Body of pancreas (tissue), 4 donors: ENCODE measurements around the gene RIMBP2. TPM values are rescaled to one million over a fixed set of nuclear protein-coding genes. Genes with fewer than 3 reads are reported as not detected.

Source experiments
- ATAC-seq: fragments of 150-250 bp; one replicate; pipeline ENCODE4 v1.9.1; 2016
- DNase-seq, 4 donors: peaks; one replicate each; pipeline ENCODE4 v3.0.0-alpha.2; 2019
- H3K27ac ChIP-seq, 4 donors: fragments of 200-600 bp; sonication (generic); 1 replicate in 3 of 4; 2 replicates in 1 of 4; pipeline versions ENCODE4 v1.5.1 to v1.6.1; 2016 to 2019; ENCODE audit warnings: mild to moderate bottlenecking in 1 of 4, mixed read lengths in 1 of 4, moderate library complexity in 1 of 4
- H3K27me3 ChIP-seq, 2 donors: fragments of 200-600 bp; sonication (generic); one replicate each; pipeline ENCODE4 v1.6.0; 2016; ENCODE audit warnings: mild to moderate bottlenecking in 1 of 2
- H3K36me3 ChIP-seq, 2 donors: fragments of 200-600 bp; sonication (generic); replicated peaks in 1 of 2; 2 replicates each; pipeline ENCODE4 v1.5.1; 2016; ENCODE audit warnings: low read depth in 2 of 2; ENCODE audit not compliant: insufficient read depth in 1 of 2
- H3K4me1 ChIP-seq: fragments of 200-600 bp; sonication (generic); one replicate; pipeline ENCODE4 v1.6.0; 2016
- H3K4me3 ChIP-seq, 2 donors: fragments of 200-600 bp; sonication (generic); 1 replicate in 1 of 2; 2 replicates in 1 of 2; pipeline ENCODE4 v1.5.1; 2016 to 2019
- H3K9me3 ChIP-seq, 3 donors: fragments of 200-600 bp; sonication (generic); 1 replicate in 2 of 3; 2 replicates in 1 of 3; pipeline ENCODE4 v1.5.1; 2016
- POLR2A ChIP-seq, 3 donors: fragments of 450-650 bp; IDR thresholded peaks; one replicate each; pipeline ENCODE4 v1.6.1; 2016; ENCODE audit warnings: antibody characterized with exemption in 3 of 3, mild to moderate bottlenecking in 2 of 3
- WGBS, 2 donors: methylation state at CpG; one replicate each; pipeline ENCODE4 v1.1.5; 2017; 5-methylcytosine and 5-hydroxymethylcytosine counted together
- intact Hi-C: fragments of 100-400 bp; cut with DNase I; formaldehyde crosslinking; loops from one replicate; pipeline ENCODE4 v1.15.1; 2023
- total RNA-seq, 2 donors: library from RNA; depleted of rRNA; stranded (reverse); fragments of >200 nt; gene quantifications; one replicate each; pipeline ENCODE4 v1.1.0, GENCODE V29; 2016
- TF ChIP-seq, protein P1 (sequence below), 7 experiments: fragments of 450-650 bp in 4 of 7; fragments of 200-600 bp in 3 of 7; sonication (generic) in 3 of 7; IDR thresholded peaks; one replicate each; pipeline ENCODE4 v1.5.1; 2016 to 2019; ENCODE audit warnings: antibody characterized with exemption in 7 of 7

Gene RIMBP2
- total RNA-seq, 2 donors from 2014 or later = 7.3 to 27.4 TPM

DNA sequence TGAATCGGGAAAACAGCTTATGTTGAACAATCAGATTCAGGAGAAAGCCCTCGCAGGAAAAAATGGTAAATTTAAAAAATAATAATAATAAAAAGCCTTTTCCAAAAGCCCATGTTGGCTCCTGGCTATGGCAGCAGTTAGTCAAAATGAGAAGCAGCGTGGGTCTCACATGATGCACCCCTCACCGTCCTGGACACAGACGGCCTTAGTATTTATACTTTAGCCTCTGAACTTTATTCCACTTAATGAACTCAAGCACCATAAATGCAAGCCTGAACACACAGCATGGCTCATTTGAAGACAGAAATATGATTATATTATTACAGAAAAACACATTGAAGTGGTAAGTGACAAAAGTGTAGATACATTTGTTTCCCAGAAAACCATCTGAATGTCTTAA, 160.9 kb downstream of the RIMBP2 start:
- WGBS, 2 donors = 55 to 61% methylated on average over 5 of the region's 5 CpGs
- ATAC-seq (no peak), DNase-seq (no peak)
- no peak for TF ChIP-seq POLR2A (IDR thresholded peaks at IDR 0.05)
- TF ChIP-seq, protein P1, sequence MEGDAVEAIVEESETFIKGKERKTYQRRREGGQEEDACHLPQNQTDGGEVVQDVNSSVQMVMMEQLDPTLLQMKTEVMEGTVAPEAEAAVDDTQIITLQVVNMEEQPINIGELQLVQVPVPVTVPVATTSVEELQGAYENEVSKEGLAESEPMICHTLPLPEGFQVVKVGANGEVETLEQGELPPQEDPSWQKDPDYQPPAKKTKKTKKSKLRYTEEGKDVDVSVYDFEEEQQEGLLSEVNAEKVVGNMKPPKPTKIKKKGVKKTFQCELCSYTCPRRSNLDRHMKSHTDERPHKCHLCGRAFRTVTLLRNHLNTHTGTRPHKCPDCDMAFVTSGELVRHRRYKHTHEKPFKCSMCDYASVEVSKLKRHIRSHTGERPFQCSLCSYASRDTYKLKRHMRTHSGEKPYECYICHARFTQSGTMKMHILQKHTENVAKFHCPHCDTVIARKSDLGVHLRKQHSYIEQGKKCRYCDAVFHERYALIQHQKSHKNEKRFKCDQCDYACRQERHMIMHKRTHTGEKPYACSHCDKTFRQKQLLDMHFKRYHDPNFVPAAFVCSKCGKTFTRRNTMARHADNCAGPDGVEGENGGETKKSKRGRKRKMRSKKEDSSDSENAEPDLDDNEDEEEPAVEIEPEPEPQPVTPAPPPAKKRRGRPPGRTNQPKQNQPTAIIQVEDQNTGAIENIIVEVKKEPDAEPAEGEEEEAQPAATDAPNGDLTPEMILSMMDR (IDR thresholded peaks at IDR 0.05) = no peak
- Histone ChIP-seq H3K36me3 (no peaks in the 10 kb centered on the region), H3K27ac (no peak overlapping the region), H3K4me3 (no peak overlapping the region), H3K9me3 (no peaks in the 10 kb centered on the region), H3K4me1 (no peaks in the 10 kb centered on the region), H3K27me3 (peaks cover 0 to 3% of the 10 kb centered on the region in 2 donors)
- intact Hi-C loops = no loop called here

DNA sequence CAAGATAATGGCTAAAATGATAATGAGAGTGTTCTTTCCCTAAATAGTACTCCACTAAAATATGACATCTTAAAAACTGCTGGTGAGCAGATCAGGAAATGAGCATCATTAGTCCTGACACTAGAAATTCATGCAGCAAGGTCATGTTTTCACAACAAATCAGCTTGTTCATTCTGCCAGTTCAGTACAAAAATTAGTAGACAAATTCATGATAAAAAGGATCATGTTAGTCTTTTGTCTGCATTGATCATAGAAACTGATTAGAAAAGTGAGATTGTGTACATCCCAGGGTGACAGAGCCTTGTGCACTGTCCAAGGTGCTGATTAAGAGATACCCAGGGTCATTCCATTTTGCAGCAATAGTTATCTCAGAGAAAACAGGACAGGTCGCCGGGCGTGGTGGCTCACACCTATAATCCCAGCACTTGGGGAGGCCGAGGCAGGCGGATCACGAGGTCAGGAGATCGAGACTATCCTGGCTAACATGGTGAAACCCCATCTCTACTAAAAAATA, 163.6 kb downstream of the RIMBP2 start:
- WGBS, 2 donors = 70 to 75% methylated on average over 7 of the region's 7 CpGs
- Histone ChIP-seq H3K4me3 (no peak overlapping the region), H3K27ac (no peak overlapping the region), H3K36me3 (no peaks in the 10 kb centered on the region), H3K4me1 (no peaks in the 10 kb centered on the region), H3K9me3 (no peaks in the 10 kb centered on the region), H3K27me3 (peaks cover 0 to 3% of the 10 kb centered on the region in 2 donors)
- TF ChIP-seq, protein P1 (IDR thresholded peaks at IDR 0.05) = no peak
- no peak for TF ChIP-seq POLR2A (IDR thresholded peaks at IDR 0.05)
- ATAC-seq = no peak
- no peak for DNase-seq
- intact Hi-C loops = no loop called here

GRCh38 chr12:130549361-130549760, 166.7 kb downstream of the RIMBP2 start:
- intact Hi-C loops = no loop called here
- 56% methylated on average over 3 of the region's 3 CpGs for WGBS, 2 donors

DNA sequence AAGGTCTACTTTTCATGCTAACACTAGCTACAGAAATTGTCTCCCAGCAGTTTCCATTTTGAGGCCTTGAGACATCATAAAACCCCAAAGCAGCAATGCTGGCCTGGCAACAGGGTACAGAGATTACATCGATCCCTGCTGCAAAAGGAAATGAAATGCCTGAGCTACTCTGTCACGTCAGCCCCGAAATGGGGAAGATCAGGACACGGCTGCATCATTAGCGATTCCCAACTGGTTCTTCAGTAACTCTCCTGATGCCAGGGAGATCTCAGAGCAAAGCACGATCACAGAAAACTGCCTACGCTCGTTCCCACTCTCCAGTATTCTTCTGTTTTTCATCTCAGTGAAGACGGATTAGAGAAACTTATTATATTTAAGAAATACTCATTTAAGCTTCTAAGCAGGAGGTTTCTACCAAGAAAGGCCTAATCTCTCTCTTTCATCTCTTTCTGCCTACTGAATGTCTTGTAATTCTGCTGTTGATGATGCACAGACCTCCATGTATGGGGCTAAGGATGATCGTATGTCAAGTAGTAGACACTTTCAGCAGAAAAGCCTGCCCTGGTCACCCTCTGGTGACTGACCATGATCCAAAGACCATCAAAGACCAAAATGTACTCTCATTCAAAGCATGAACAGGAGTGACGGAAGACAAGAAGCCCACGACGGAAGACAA, 168.5 kb downstream of the RIMBP2 start:
- intact Hi-C loops = no loop called here
- Histone ChIP-seq H3K27ac (no peak overlapping the region), H3K27me3 (no peaks in the 10 kb centered on the region), H3K36me3 (no peaks in the 10 kb centered on the region), H3K4me1 (no peaks in the 10 kb centered on the region), H3K9me3 (no peaks in the 10 kb centered on the region), H3K4me3 (no peak overlapping the region)
- WGBS, 2 donors = 68 to 78% methylated on average over 13 of the region's 13 CpGs
- DNase-seq (no peak), ATAC-seq (no peak)
- no peak for TF ChIP-seq POLR2A (IDR thresholded peaks at IDR 0.05)
- TF ChIP-seq, protein P1 (IDR thresholded peaks at IDR 0.05) = no peak

More at GRCh38 chr12:130549361-130549760, 166.7 kb downstream of the RIMBP2 start:
- DNase-seq (no peak), ATAC-seq (no peak)
- H3K4me1 ChIP-seq = no peaks in the 10 kb centered on the region
- no peaks in the 10 kb centered on the region for H3K27me3 ChIP-seq
- no peak overlapping the region for H3K27ac ChIP-seq
- H3K9me3 ChIP-seq = no peaks in the 10 kb centered on the region
- no peak for TF ChIP-seq POLR2A (IDR thresholded peaks at IDR 0.05)
- TF ChIP-seq, protein P1 (IDR thresholded peaks at IDR 0.05) = no peak
- H3K36me3 ChIP-seq = no peaks in the 10 kb centered on the region
- H3K4me3 ChIP-seq = no peak overlapping the region

DNA sequence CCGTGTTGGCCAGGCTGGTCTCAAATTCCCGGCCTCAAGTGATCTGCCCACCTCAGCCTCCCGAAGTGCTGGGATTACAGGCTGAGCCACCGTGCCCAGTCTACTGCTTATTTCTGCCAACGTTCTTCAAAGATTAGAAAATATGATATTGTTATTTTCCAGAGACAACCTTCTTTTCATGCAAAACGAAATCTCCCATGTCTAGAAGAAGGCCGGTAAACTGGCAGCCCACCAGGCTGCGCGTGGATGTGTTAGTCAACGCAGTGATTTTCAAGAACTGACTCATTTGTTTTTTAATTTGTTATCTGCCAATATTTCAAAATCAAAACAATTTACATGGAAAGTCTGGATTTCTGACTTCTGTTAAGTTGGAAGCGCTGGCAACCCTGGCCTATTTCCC, 169.6 kb downstream of the RIMBP2 start:
- H3K4me3 ChIP-seq = no peak overlapping the region
- no peak for TF ChIP-seq POLR2A (IDR thresholded peaks at IDR 0.05)
- TF ChIP-seq, protein P1 (IDR thresholded peaks at IDR 0.05) = no peak
- H3K27me3 ChIP-seq = no peaks in the 10 kb centered on the region
- H3K27ac ChIP-seq = no peak overlapping the region
- H3K9me3 ChIP-seq = no peaks in the 10 kb centered on the region
- no peaks in the 10 kb centered on the region for H3K36me3 ChIP-seq
- WGBS, 2 donors = 77 to 87% methylated on average over 11 of the region's 11 CpGs
- H3K4me1 ChIP-seq = no peaks in the 10 kb centered on the region
- intact Hi-C loops = no loop called here
- no peak for DNase-seq
- ATAC-seq = no peak
